Breast epithelium (tissue), 3 donors: ENCODE data around the gene MS4A2.

ENCODE experiments used
- POLR2A ChIP-seq: fragments of 450-650 bp; IDR thresholded peaks from one replicate; pipeline ENCODE4 v1.6.1; 2016; ENCODE audit warnings: antibody characterized with exemption, mild to moderate bottlenecking, moderate library complexity
- POLR2AphosphoS5 ChIP-seq, 3 donors: sonication (generic); formaldehyde crosslinking; IDR thresholded peaks; one replicate each; pipeline ENCODE4 v1.6.1; 2017; ENCODE audit warnings: antibody characterized with exemption in 3 of 3

GRCh38 chr11:60143768-60144167 is 55.3 kb downstream of the MS4A2 start:
- no peak for TF ChIP-seq POLR2AphosphoS5 (IDR thresholded peaks at IDR 0.05)
- no peak for TF ChIP-seq POLR2A
